H1 (cell line): ENCODE data around the gene EED. TPM values are rescaled to one million over a fixed set of nuclear protein-coding genes. Genes with fewer than 3 reads are reported as not detected.

Experiments used
- CREB1 ChIP-seq: IDR thresholded peaks from 2 replicates; pipeline ENCODE4 v1.6.1; 2012; ENCODE audit warnings: inconsistent platforms
- FOSL1 ChIP-seq: IDR thresholded peaks from 2 replicates; pipeline ENCODE4 v1.6.1; 2011; ENCODE audit warnings: mild to moderate bottlenecking, low read depth, low read length, moderate library complexity; ENCODE audit not compliant: insufficient read depth
- KDM1A ChIP-seq: fragments of 200-600, 300-600 bp; sonication (generic); IDR thresholded peaks from 2 replicates; pipeline ENCODE4 v1.7.1; 2016; ENCODE audit warnings: mild to moderate bottlenecking, low read length, borderline replicate concordance
- MAFK ChIP-seq: IDR thresholded peaks from 2 replicates; pipeline ENCODE4 v1.6.1; 2012; ENCODE audit warnings: low read depth, mild to moderate bottlenecking, improper control_type of control experiment, low read length
- RAD21 ChIP-seq, 2 experiments: IDR thresholded peaks in 1 of 2; conservative IDR thresholded peaks in 1 of 2; 2 replicates each; pipeline ENCODE4 v1.6.1; 2011; ENCODE audit warnings: low read depth in 2 of 2, low read length in 2 of 2, improper control_type of control experiment in 1 of 2, inconsistent platforms in 1 of 2, mild to moderate bottlenecking in 1 of 2, moderate library complexity in 1 of 2
- SP2 ChIP-seq: IDR thresholded peaks from 2 replicates; pipeline ENCODE4 v1.6.1; 2012; ENCODE audit warnings: mild to moderate bottlenecking, low read length, inconsistent platforms
- polyA plus RNA-seq, 7 experiments: library from polyadenylated mRNA; depleted of rRNA in 3 of 7; stranded (reverse) in 5 of 7; unstranded in 2 of 7; fragments of >200 nt in 5 of 7; fragments of 200-250 nt in 2 of 7; gene quantifications; 1 replicate in 5 of 7; 2 replicates in 1 of 7; 4 replicates in 1 of 7; pipeline versions ENCODE4 v1.2.1 to v1.2.3, GENCODE V29; 2011 to 2013; ENCODE audit warnings: missing spikeins in 2 of 7, mixed read lengths in 2 of 7
- total RNA-seq: library from RNA; stranded (reverse); fragmentation: NEBNext Ultra II Directional; extraction: Animal tissue kit (Norgen Biotek cat#: 25700); gene quantifications from 2 replicates; pipeline ENCODE4 v1.2.1, GENCODE V29; 2021
- TF ChIP-seq, protein P1 (sequence below): fragments of 300-600 bp; sonication (generic); IDR thresholded peaks from 2 replicates; pipeline ENCODE4 v1.7.1; 2012; ENCODE audit warnings: low read length, moderate library complexity, mild to moderate bottlenecking, inconsistent platforms; ENCODE audit not compliant: insufficient replicate concordance

Gene EED
- total and polyA plus RNA-seq, 2 of the 8 experiments (the other 6 are each of a cell fraction or from before 2014, with no cell fraction given) = 12.6 to 26.9 TPM

- TF ChIP-seq, protein P1, sequence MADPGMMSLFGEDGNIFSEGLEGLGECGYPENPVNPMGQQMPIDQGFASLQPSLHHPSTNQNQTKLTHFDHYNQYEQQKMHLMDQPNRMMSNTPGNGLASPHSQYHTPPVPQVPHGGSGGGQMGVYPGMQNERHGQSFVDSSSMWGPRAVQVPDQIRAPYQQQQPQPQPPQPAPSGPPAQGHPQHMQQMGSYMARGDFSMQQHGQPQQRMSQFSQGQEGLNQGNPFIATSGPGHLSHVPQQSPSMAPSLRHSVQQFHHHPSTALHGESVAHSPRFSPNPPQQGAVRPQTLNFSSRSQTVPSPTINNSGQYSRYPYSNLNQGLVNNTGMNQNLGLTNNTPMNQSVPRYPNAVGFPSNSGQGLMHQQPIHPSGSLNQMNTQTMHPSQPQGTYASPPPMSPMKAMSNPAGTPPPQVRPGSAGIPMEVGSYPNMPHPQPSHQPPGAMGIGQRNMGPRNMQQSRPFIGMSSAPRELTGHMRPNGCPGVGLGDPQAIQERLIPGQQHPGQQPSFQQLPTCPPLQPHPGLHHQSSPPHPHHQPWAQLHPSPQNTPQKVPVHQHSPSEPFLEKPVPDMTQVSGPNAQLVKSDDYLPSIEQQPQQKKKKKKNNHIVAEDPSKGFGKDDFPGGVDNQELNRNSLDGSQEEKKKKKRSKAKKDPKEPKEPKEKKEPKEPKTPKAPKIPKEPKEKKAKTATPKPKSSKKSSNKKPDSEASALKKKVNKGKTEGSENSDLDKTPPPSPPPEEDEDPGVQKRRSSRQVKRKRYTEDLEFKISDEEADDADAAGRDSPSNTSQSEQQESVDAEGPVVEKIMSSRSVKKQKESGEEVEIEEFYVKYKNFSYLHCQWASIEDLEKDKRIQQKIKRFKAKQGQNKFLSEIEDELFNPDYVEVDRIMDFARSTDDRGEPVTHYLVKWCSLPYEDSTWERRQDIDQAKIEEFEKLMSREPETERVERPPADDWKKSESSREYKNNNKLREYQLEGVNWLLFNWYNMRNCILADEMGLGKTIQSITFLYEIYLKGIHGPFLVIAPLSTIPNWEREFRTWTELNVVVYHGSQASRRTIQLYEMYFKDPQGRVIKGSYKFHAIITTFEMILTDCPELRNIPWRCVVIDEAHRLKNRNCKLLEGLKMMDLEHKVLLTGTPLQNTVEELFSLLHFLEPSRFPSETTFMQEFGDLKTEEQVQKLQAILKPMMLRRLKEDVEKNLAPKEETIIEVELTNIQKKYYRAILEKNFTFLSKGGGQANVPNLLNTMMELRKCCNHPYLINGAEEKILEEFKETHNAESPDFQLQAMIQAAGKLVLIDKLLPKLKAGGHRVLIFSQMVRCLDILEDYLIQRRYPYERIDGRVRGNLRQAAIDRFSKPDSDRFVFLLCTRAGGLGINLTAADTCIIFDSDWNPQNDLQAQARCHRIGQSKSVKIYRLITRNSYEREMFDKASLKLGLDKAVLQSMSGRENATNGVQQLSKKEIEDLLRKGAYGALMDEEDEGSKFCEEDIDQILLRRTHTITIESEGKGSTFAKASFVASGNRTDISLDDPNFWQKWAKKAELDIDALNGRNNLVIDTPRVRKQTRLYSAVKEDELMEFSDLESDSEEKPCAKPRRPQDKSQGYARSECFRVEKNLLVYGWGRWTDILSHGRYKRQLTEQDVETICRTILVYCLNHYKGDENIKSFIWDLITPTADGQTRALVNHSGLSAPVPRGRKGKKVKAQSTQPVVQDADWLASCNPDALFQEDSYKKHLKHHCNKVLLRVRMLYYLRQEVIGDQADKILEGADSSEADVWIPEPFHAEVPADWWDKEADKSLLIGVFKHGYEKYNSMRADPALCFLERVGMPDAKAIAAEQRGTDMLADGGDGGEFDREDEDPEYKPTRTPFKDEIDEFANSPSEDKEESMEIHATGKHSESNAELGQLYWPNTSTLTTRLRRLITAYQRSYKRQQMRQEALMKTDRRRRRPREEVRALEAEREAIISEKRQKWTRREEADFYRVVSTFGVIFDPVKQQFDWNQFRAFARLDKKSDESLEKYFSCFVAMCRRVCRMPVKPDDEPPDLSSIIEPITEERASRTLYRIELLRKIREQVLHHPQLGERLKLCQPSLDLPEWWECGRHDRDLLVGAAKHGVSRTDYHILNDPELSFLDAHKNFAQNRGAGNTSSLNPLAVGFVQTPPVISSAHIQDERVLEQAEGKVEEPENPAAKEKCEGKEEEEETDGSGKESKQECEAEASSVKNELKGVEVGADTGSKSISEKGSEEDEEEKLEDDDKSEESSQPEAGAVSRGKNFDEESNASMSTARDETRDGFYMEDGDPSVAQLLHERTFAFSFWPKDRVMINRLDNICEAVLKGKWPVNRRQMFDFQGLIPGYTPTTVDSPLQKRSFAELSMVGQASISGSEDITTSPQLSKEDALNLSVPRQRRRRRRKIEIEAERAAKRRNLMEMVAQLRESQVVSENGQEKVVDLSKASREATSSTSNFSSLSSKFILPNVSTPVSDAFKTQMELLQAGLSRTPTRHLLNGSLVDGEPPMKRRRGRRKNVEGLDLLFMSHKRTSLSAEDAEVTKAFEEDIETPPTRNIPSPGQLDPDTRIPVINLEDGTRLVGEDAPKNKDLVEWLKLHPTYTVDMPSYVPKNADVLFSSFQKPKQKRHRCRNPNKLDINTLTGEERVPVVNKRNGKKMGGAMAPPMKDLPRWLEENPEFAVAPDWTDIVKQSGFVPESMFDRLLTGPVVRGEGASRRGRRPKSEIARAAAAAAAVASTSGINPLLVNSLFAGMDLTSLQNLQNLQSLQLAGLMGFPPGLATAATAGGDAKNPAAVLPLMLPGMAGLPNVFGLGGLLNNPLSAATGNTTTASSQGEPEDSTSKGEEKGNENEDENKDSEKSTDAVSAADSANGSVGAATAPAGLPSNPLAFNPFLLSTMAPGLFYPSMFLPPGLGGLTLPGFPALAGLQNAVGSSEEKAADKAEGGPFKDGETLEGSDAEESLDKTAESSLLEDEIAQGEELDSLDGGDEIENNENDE = no peak
- TF ChIP-seq SP2 (no peak), MAFK (no peak), KDM1A (no peak), FOSL1 (no peak), RAD21 (IDR thresholded peaks at IDR 0.05 in 1 of 2, conservative IDR thresholded peaks at IDR 0.05 in 1 of 2; ENCODE audit: low read depth in 2 of 2, low read length in 2 of 2) (no peak), CREB1 (no peak)
These were observed 25.0 kb upstream of the EED start (continued) for GRCh38 chr11:86219311-86220193.
